CD4-positive, alpha-beta T cell treated with Interleukin-4 for 1 hour (primary cell): ENCODE results near the gene FN3KRP.
A peak's percentile ranks its signal among the peaks of the same experiment; 100 is the strongest.
"Not testable (repeated sequence)": the region's sequence is repeated elsewhere in the genome, so short reads cannot be mapped to it uniquely, and the experiment has no call there.

Source experiments
- DNase-seq, 2 donors: peaks; one replicate each; pipeline ENCODE4 v3.0.0-alpha.2; 2020 to 2022

The FN3KRP gene

GRCh38 chr17:82745524-82745923, 29.0 kb downstream of the FN3KRP start:
- no peak for DNase-seq

GRCh38 chr17:82748756-82749155, 32.2 kb downstream of the FN3KRP start:
- DNase-seq = no peak

- DNase-seq = no peak
Observed at GRCh38 chr17:82750241-82750908, 33.9 kb downstream of the FN3KRP start.

GRCh38 chr17:82751171-82751570, 34.7 kb downstream of the FN3KRP start:
- no peak for DNase-seq

- peak; percentile 83 to 86 for DNase-seq
Observed at GRCh38 chr17:82751571-82752370, 35.3 kb downstream of the FN3KRP start, which contains the start of gene TBCD. Gene TBCD (plus strand): TSS chr17:82752065. CDS start chr17:82752194, 129 bp downstream.

- DNase-seq = no peak
Observed at GRCh38 chr17:82752371-82753200, 36.1 kb downstream of the FN3KRP start.

- DNase-seq = no peak
Observed at GRCh38 chr17:82753201-82753464, 36.6 kb downstream of the FN3KRP start.

GRCh38 chr17:82754297-82755208, 38.0 kb downstream of the FN3KRP start:
- DNase-seq = no peak

GRCh38 chr17:82756166-82756565, 39.7 kb downstream of the FN3KRP start:
- DNase-seq = no peak

GRCh38 chr17:82765371-82765770, 48.9 kb downstream of the FN3KRP start:
- DNase-seq = no peak

GRCh38 chr17:82767041-82767754, 50.7 kb downstream of the FN3KRP start:
- DNase-seq = peak in 1 of 2 donors; percentile 31

- DNase-seq = no peak
Observed at GRCh38 chr17:82769041-82769440, 52.5 kb downstream of the FN3KRP start.

GRCh38 chr17:82772026-82772425, 55.5 kb downstream of the FN3KRP start:
- DNase-seq = no peak

GRCh38 chr17:82774456-82774855, 58.0 kb downstream of the FN3KRP start:
- not testable (repeated sequence) for DNase-seq

GRCh38 chr17:82775001-82775823, 58.7 kb downstream of the FN3KRP start:
- peak; percentile 39 to 43 for DNase-seq

GRCh38 chr17:82776454-82776853, 59.9 kb downstream of the FN3KRP start:
- DNase-seq = no peak
